ENCODE measurements around the gene RPS19.

- no peak for TF ChIP-seq EP300 (IDR thresholded peaks at IDR 0.05)
- no peak for TF ChIP-seq POLR2A (IDR thresholded peaks at IDR 0.05; ENCODE audit: low read depth)
- no peak for TF ChIP-seq CTCF (IDR thresholded peaks at IDR 0.05)
These were observed 11.0 kb upstream of the RPS19 start for GRCh38 chr19:41849067-41849466.

All from esophagus muscularis mucosa (tissue), 4 donors.